Ovary (tissue), 9 donors: Measurements from ENCODE around the gene CADPS. TPM values are rescaled to one million over a fixed set of nuclear protein-coding genes. Genes with fewer than 3 reads are reported as not detected.

ENCODE experiments used
- DNase-seq, 5 donors: peaks; one replicate each; pipeline ENCODE4 v3.0.0-alpha.2; 2019 to 2020
- H3K27ac ChIP-seq, 2 donors: fragments of 200-600 bp; one replicate each; pipeline versions ENCODE4 v1.5.1 to v1.8.0; 2019 to 2022
- H3K27me3 ChIP-seq: fragments of 200-600 bp; one replicate; pipeline ENCODE4 v1.8.0; 2022
- H3K36me3 ChIP-seq: fragments of 200-600 bp; sonication (generic); one replicate; pipeline ENCODE4 v1.5.1; 2019
- H3K4me1 ChIP-seq: one replicate; pipeline ENCODE4 v1.8.1; 2013; ENCODE audit warnings: mild to moderate bottlenecking, moderate library complexity; ENCODE audit not compliant: insufficient read depth
- H3K4me3 ChIP-seq: fragments of 200-600 bp; sonication (generic); one replicate; pipeline ENCODE4 v1.5.1; 2017
- H3K9me3 ChIP-seq, 2 donors: fragments of 200-600 bp in 1 of 2; sonication (generic) in 1 of 2; one replicate each; pipeline versions ENCODE4 v1.5.1 to v1.8.1; 2013 to 2019; ENCODE audit warnings: mild to moderate bottlenecking in 1 of 2, moderate library complexity in 1 of 2
- CTCF ChIP-seq, 3 donors: fragments of 450-650 bp in 2 of 3; fragments of 200-600 bp in 1 of 3; IDR thresholded peaks; one replicate each; pipeline versions ENCODE4 v1.5.1 to v1.8.0; 2016 to 2022; ENCODE audit warnings: antibody characterized with exemption in 3 of 3, mild to moderate bottlenecking in 1 of 3
- EP300 ChIP-seq: sonication (generic); formaldehyde crosslinking; IDR thresholded peaks from one replicate; pipeline ENCODE4 v1.6.1; 2017; ENCODE audit warnings: antibody characterized with exemption
- POLR2A ChIP-seq: fragments of 450-650 bp; IDR thresholded peaks from one replicate; pipeline ENCODE4 v1.6.1; 2017; ENCODE audit warnings: antibody characterized with exemption, mild to moderate bottlenecking, moderate library complexity
- WGBS, 3 donors: extraction: QIAGEN DNeasy Blood & Tissue Kit in 1 of 3; methylation state at CpG; one replicate each; pipeline versions ENCODE4 v1.1.5 to v1.1.7; 2013 to 2017; 5-methylcytosine and 5-hydroxymethylcytosine counted together
- intact Hi-C, 4 donors: fragments of 100-400 bp; cut with DNase I; formaldehyde crosslinking; loops; one replicate each; pipeline versions ENCODE4 v1.11.0 to v1.15.1; 2022 to 2023
- polyA plus RNA-seq, 2 donors: library from polyadenylated mRNA; stranded (reverse); fragments of 200-250 nt in 1 of 2; fragments of 350-450 nt in 1 of 2; fragmentation: Illumina TruSeq in 1 of 2; extraction: RNeasy Lipid Tissue Mini Kit (QIAGEN cat#74804) in 1 of 2; gene quantifications; one replicate each; pipeline ENCODE4 v1.2.3, GENCODE V29; 2013 to 2014
- total RNA-seq, 7 donors: library from RNA; depleted of rRNA in 2 of 7; stranded (reverse); fragments of >200 nt in 2 of 7; fragmentation: NEBNext Ultra II Directional in 3 of 7; extraction: Animal tissue kit (Norgen Biotek cat#: 25700) in 3 of 7; gene quantifications; one replicate each; pipeline versions ENCODE4 v1.1.0 to v1.2.4, GENCODE V29; 2016 to 2023
- donor health status: DM: no; HTN: no; CAD: no; lungs with moderate emphysema.
- donor health status: DM: no; HTN: no; CAD: no.
- donor health status: Bipolar disorder and iron deficiency.
- donor health status: DM: yes; HTN: yes; CAD: no.
- donor health status: DM: no; HTN: no; CAD: no.
- donor health status: DM: yes; HTN: yes; CAD: no.

CADPS gene
- total and polyA plus RNA-seq, 9 donors = 0.90 to 6.8 (median 2.8) TPM

GRCh38 chr3:62416144-62416543 lies 459.1 kb downstream of the CADPS start:
- intact Hi-C loops = no loop called here
- DNase-seq = no peak
- H3K27ac ChIP-seq = no peak overlapping the region
- 21 to 31% (median 28%) methylated on average over 3 of the region's 3 CpGs for WGBS, 3 donors
- H3K4me3 ChIP-seq = no peak overlapping the region
- H3K4me1 ChIP-seq = no peaks in the 10 kb centered on the region
- H3K9me3 ChIP-seq = no peaks in the 10 kb centered on the region
- no peak for TF ChIP-seq POLR2A
- TF ChIP-seq CTCF (IDR thresholded peaks at IDR 0.05) = no peak
- no peak for TF ChIP-seq EP300
- no peaks in the 10 kb centered on the region for H3K36me3 ChIP-seq
- H3K27me3 ChIP-seq = no peaks in the 10 kb centered on the region

DNA sequence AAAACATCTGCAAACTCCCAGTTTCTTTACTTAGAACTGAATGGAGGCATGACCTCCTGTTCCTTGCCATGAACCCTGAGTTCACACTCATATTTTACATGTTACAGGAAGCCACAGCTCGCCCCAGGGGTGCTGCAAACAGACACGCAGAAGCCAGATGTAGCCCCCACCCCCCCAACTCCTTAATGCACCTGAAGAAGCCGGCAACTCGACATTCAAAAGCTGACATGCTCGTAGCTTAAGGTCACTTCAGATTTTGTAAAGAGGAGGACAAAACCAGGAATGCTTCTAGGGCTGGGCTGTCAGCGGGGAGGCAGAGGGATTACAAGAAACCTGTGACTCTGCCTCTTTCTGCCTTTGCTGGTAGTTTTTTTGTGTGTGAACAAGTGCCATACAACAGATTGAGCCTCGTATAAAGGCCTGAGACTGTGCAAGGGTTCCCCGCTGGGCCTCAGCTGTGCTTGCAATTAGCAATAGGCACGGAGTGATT lies 459.9 kb downstream of the CADPS start:
- Histone ChIP-seq H3K27ac (no peak overlapping the region), H3K9me3 (no peaks in the 10 kb centered on the region), H3K4me3 (no peak overlapping the region), H3K36me3 (no peaks in the 10 kb centered on the region), H3K4me1 (no peaks in the 10 kb centered on the region), H3K27me3 (no peaks in the 10 kb centered on the region)
- DNase-seq = no peak
- TF ChIP-seq CTCF (IDR thresholded peaks at IDR 0.05) (no peak), POLR2A (no peak), EP300 (no peak)
- 61 to 74% (median 72%) methylated on average over 9 of the region's 9 CpGs for WGBS, 3 donors
- intact Hi-C loops = no loop called here

DNA sequence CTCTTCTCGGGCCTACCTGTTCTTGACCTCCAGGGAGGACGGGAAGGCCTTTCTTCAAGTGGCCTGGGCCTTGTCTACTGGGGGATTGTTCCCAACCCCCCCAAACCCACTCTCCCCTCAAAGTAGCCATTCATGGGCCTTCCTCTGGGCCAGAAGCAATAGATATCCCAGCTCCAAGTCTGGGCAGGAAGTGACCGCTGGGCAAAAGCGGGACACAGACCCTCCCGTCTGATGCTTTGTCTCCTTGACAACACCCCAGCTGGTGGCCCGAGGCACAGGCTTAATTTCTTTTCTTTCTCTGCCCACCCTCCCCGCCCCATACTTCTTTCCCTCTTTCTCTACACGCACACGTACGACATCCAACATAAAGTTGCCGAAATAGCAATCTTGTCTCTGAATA lies 460.4 kb downstream of the CADPS start:
- Histone ChIP-seq H3K4me1 (no peaks in the 10 kb centered on the region), H3K9me3 (no peaks in the 10 kb centered on the region), H3K4me3 (no peak overlapping the region), H3K36me3 (no peaks in the 10 kb centered on the region), H3K27me3 (no peaks in the 10 kb centered on the region), H3K27ac (no peak overlapping the region)
- intact Hi-C loops = no loop called here
- DNase-seq = no peak
- 88 to 92% (median 91%) methylated on average over 11 of the region's 11 CpGs for WGBS, 3 donors
- TF ChIP-seq CTCF (IDR thresholded peaks at IDR 0.05) (no peak), POLR2A (no peak), EP300 (no peak)

GRCh38 chr3:62413687-62414086 lies 461.5 kb downstream of the CADPS start:
- 76 to 81% (median 76%) methylated on average over 2 of the region's 2 CpGs for WGBS, 3 donors
- Histone ChIP-seq H3K27me3 (no peaks in the 10 kb centered on the region), H3K4me1 (no peaks in the 10 kb centered on the region), H3K4me3 (no peak overlapping the region), H3K27ac (no peak overlapping the region), H3K9me3 (no peaks in the 10 kb centered on the region), H3K36me3 (no peaks in the 10 kb centered on the region)
- no peak for DNase-seq
- intact Hi-C loops = no loop called here
- no peak for TF ChIP-seq EP300
- TF ChIP-seq CTCF (IDR thresholded peaks at IDR 0.05) = no peak
- TF ChIP-seq POLR2A = no peak

- intact Hi-C loops = no loop called here
- Histone ChIP-seq H3K36me3 (no peaks in the 10 kb centered on the region), H3K4me1 (no peaks in the 10 kb centered on the region), H3K27me3 (no peaks in the 10 kb centered on the region), H3K9me3 (no peaks in the 10 kb centered on the region), H3K4me3 (no peak overlapping the region), H3K27ac (no peak overlapping the region)
- 78 to 86% (median 80%) methylated on average over 2 of the region's 2 CpGs for WGBS, 3 donors
- no peak for DNase-seq
- TF ChIP-seq CTCF (IDR thresholded peaks at IDR 0.05) = no peak
- no peak for TF ChIP-seq POLR2A
- TF ChIP-seq EP300 = no peak
These were observed 468.3 kb downstream of the CADPS start for GRCh38 chr3:62406945-62407344.
